GM20431 (cell line): ENCODE measurements around the gene ZNF136.

Experiments
- in situ Hi-C: fragments of 300-500 bp; cut with MseI, MboI; formaldehyde crosslinking; loops from one replicate; pipeline ENCODE4 v1.15.0; 2020; ENCODE audit warnings: low sequenced_read_pairs; ENCODE audit not compliant: unreplicated experiment

Gene ZNF136

GRCh38 chr19:12162882-12163806 lies at the start of gene ZNF136:
ZNF136 (plus strand) TSS chr19:12163096; CDS start chr19:12163204, 108 bp downstream.
- in situ Hi-C loops = no loop called here

- in situ Hi-C loops = no loop called here
Measured at GRCh38 chr19:12113121-12113520, 49.8 kb upstream of the ZNF136 start.

GRCh38 chr19:12117201-12117970 lies 45.5 kb upstream of the ZNF136 start:
- in situ Hi-C loops = no loop called here

GRCh38 chr19:12126707-12127106 lies 36.2 kb upstream of the ZNF136 start:
- in situ Hi-C loops = no loop called here

- in situ Hi-C loops = no loop called here
Measured at GRCh38 chr19:12133069-12133468, 29.8 kb upstream of the ZNF136 start.

- in situ Hi-C loops = no loop called here
Measured at GRCh38 chr19:12137221-12137940, 25.5 kb upstream of the ZNF136 start.

- in situ Hi-C loops = no loop called here
Measured at GRCh38 chr19:12139269-12139668, 23.6 kb upstream of the ZNF136 start.

GRCh38 chr19:12139885-12140544 lies 22.9 kb upstream of the ZNF136 start, which contains the start of gene ZNF20:
ZNF20 (minus strand) TSS chr19:12140350; CDS start chr19:12140182, 168 bp downstream.
- in situ Hi-C loops = no loop called here

- in situ Hi-C loops = no loop called here
Measured at GRCh38 chr19:12140545-12141404, 22.1 kb upstream of the ZNF136 start.

- in situ Hi-C loops = no loop called here
Measured at GRCh38 chr19:12141405-12141736, 21.5 kb upstream of the ZNF136 start.

GRCh38 chr19:12145348-12145747 lies 17.5 kb upstream of the ZNF136 start:
- in situ Hi-C loops = no loop called here

- in situ Hi-C loops = no loop called here
Measured at GRCh38 chr19:12155324-12155860, 7.5 kb upstream of the ZNF136 start.

GRCh38 chr19:12156223-12157058 lies 6.5 kb upstream of the ZNF136 start, which contains the start of gene ZNF625:
ZNF625 (minus strand) TSS chr19:12156734; CDS start chr19:12156558, 176 bp downstream.
- in situ Hi-C loops = no loop called here

- in situ Hi-C loops = no loop called here
Measured at GRCh38 chr19:12159773-12160414, 3.0 kb upstream of the ZNF136 start.

GRCh38 chr19:12162513-12162881 lies 399 bp upstream of the ZNF136 start:
- in situ Hi-C loops = no loop called here

- in situ Hi-C loops = no loop called here
Measured at GRCh38 chr19:12163826-12164225, 930 bp downstream of the ZNF136 start.

GRCh38 chr19:12166626-12167025 lies 3.7 kb downstream of the ZNF136 start:
- in situ Hi-C loops = no loop called here
